NB4 (cell line): Measurements from ENCODE around the gene SOX6.

Experiments
- DNase-seq: peaks from one replicate; pipeline ENCODE4 v3.0.0; 2010; ENCODE audit warnings: low read depth
- H3K4me3 ChIP-seq: one replicate; pipeline ENCODE4 v1.5.1; 2011; ENCODE audit warnings: mild to moderate bottlenecking, low read depth, low read length, moderate library complexity
- MAX ChIP-seq: IDR thresholded peaks from 2 replicates; pipeline ENCODE4 v1.6.1; 2011; ENCODE audit warnings: low read depth, low read length
- MYC ChIP-seq: IDR thresholded peaks from 2 replicates; pipeline ENCODE4 v1.6.1; 2011; ENCODE audit warnings: low read depth, low read length
- POLR2A ChIP-seq: IDR thresholded peaks from 2 replicates; pipeline ENCODE4 v1.6.1; 2011; ENCODE audit warnings: mild to moderate bottlenecking; ENCODE audit not compliant: insufficient read length; ENCODE audit errors: extremely low read depth
- TF ChIP-seq, protein P1 (sequence below): IDR thresholded peaks from one replicate; pipeline ENCODE4 v1.5.1; 2012; ENCODE audit warnings: low read depth, low read length

Gene SOX6

GRCh38 chr11:16278979-16279378 lies 77.4 kb downstream of the SOX6 start:
- no peak overlapping the region for H3K4me3 ChIP-seq
- TF ChIP-seq POLR2A = no peak
- no peak for TF ChIP-seq MAX
- TF ChIP-seq, protein P1, sequence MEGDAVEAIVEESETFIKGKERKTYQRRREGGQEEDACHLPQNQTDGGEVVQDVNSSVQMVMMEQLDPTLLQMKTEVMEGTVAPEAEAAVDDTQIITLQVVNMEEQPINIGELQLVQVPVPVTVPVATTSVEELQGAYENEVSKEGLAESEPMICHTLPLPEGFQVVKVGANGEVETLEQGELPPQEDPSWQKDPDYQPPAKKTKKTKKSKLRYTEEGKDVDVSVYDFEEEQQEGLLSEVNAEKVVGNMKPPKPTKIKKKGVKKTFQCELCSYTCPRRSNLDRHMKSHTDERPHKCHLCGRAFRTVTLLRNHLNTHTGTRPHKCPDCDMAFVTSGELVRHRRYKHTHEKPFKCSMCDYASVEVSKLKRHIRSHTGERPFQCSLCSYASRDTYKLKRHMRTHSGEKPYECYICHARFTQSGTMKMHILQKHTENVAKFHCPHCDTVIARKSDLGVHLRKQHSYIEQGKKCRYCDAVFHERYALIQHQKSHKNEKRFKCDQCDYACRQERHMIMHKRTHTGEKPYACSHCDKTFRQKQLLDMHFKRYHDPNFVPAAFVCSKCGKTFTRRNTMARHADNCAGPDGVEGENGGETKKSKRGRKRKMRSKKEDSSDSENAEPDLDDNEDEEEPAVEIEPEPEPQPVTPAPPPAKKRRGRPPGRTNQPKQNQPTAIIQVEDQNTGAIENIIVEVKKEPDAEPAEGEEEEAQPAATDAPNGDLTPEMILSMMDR = no peak
- TF ChIP-seq MYC = no peak
- no peak for DNase-seq

- TF ChIP-seq MAX (no peak), POLR2A (no peak), MYC (no peak)
- TF ChIP-seq, protein P1 = no peak
- no peak for DNase-seq
- H3K4me3 ChIP-seq = no peak overlapping the region
These were observed 78.1 kb downstream of the SOX6 start for GRCh38 chr11:16278273-16278672.

DNA sequence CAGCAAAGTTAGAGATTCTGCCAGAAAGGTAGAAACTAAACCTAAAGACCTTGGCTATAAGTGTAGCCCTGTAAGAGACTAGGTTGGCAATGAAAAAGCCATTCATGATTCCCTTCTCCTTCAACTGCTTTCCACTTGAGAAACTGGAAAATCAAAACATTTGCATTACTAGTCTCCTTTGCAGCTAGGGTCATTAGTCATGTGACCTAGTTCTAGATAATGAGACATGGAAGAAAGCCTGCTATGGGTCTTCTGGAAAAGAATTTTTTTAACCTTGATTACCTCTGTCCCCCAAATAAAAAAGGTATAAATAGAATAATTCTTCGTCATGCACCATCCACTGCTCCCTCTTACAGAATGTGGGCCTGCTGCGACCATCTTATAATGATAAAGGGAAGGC lies 80.1 kb downstream of the SOX6 start:
- no peak for TF ChIP-seq MYC
- TF ChIP-seq POLR2A = no peak
- no peak for TF ChIP-seq MAX
- TF ChIP-seq, protein P1 = no peak
- no peak for DNase-seq
- no peak overlapping the region for H3K4me3 ChIP-seq

GRCh38 chr11:16271258-16271657 lies 85.1 kb downstream of the SOX6 start:
- TF ChIP-seq POLR2A (no peak), MAX (no peak), MYC (no peak)
- TF ChIP-seq, protein P1 = no peak
- no peak for DNase-seq
- no peak overlapping the region for H3K4me3 ChIP-seq

- DNase-seq = no peak
- H3K4me3 ChIP-seq = no peak overlapping the region
- TF ChIP-seq MYC (no peak), MAX (no peak), POLR2A (no peak)
- TF ChIP-seq, protein P1 = no peak
These were observed 90.3 kb downstream of the SOX6 start for GRCh38 chr11:16266021-16266420.

DNA sequence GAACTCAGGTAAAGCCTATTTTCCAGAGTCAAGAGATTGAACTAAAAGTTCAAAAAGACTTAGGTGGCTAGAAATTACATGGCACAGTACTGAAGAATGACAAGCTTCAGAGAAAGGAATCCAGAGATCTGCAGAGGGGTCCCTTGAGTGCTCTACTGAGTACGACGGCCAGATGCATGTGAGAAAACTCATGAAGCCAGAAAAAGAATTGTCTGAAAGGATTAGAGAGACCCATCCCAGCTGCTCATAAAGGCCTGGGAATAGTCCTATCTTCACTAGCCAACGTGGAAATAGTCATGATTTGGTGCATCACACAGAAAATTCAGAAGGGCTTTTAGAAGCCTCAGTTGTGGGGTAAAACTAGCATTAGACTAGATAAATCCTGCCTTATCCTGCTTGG lies 91.3 kb downstream of the SOX6 start:
- TF ChIP-seq, protein P1 = no peak
- TF ChIP-seq MYC (no peak), MAX (no peak), POLR2A (no peak)
- no peak for DNase-seq
- no peak overlapping the region for H3K4me3 ChIP-seq
